GM12878 (cell line): ENCODE measurements around the gene PJA2. TPM values are rescaled to one million over a fixed set of nuclear protein-coding genes. Genes with fewer than 3 reads are reported as not detected.

Source experiments
- ATAC-seq: fragments of 200-7000 bp; cut with Tn5 transposase; 3 replicates; pipeline ENCODE4 v1.9.1; 2020; ENCODE audit warnings: mild to moderate bottlenecking, moderate library complexity
- BruUV-seq: library from RNA; stranded (reverse); fragments of 400-500 nt; replicated peaks from 2 replicates; lab custom pipeline; 2021; lab: Mats Ljungman, UMichigan
- CTCF ChIA-PET: fragments of 300-600 bp; sonication (Branson Sonifier 250); formaldehyde crosslinking; extraction: SDS; loops from one replicate; lab custom pipeline; 2021; ENCODE audit warnings: inconsistent platforms; lab: Yijun Ruan, JAX
- POLR2A ChIA-PET: fragments of 350-600 bp; formaldehyde crosslinking; extraction: SDS; loops from one replicate; lab custom pipeline; 2021; ENCODE audit warnings: inconsistent platforms; lab: Charles Lee
- RAD21 ChIA-PET: fragments of 300-600 bp; sonication (Branson Sonifier 250); formaldehyde crosslinking; loops from one replicate; lab custom pipeline; 2023; ENCODE audit warnings: antibody characterized with exemption; ENCODE audit not compliant: unreplicated experiment; lab: Charles Lee
- SMC1A ChIA-PET: fragments of 300-600 bp; sonication (Branson Sonifier 250); formaldehyde crosslinking; loops from one replicate; lab custom pipeline; 2023; ENCODE audit not compliant: unreplicated experiment, uncharacterized antibody; lab: Charles Lee
- DNase-seq: peaks from one replicate; pipeline ENCODE4 v3.0.0-alpha.2; 2011; ENCODE audit warnings: low read depth, low spot score
- FAIRE-seq: peaks from 3 replicates; lab custom pipeline; 2011; peaks lifted over from hg19 to GRCh38; lab: Jason Lieb, UNC
- H2AFZ ChIP-seq: 2 replicates; pipeline ENCODE4 v1.6.0; 2011; ENCODE audit warnings: low read depth, low read length, control low read depth; ENCODE audit not compliant: control insufficient read depth
- H3K27ac ChIP-seq: 2 replicates; pipeline ENCODE4 v1.5.1; 2011; ENCODE audit warnings: control low read depth; ENCODE audit not compliant: control insufficient read depth, insufficient read depth
- H3K27me3 ChIP-seq, 2 experiments: replicated peaks in 1 of 2; 2 replicates each; pipeline versions ENCODE4 v1.6.0 to v1.6.1; 2011; ENCODE audit warnings: low read length in 1 of 2; ENCODE audit not compliant: control insufficient read depth in 2 of 2, insufficient read depth in 2 of 2
- H3K36me3 ChIP-seq, 2 experiments: 2 replicates each; pipeline ENCODE4 v1.5.1; 2011; ENCODE audit warnings: low read length in 1 of 2; ENCODE audit not compliant: control insufficient read depth in 2 of 2, insufficient read depth in 2 of 2
- H3K4me1 ChIP-seq: 2 replicates; pipeline ENCODE4 v1.6.1; 2011; ENCODE audit warnings: mild to moderate bottlenecking, low read length, moderate library complexity, mixed read lengths; ENCODE audit not compliant: control insufficient read depth, insufficient read depth
- H3K4me2 ChIP-seq: 2 replicates; pipeline ENCODE4 v1.6.0; 2011; ENCODE audit warnings: control low read depth; ENCODE audit not compliant: control insufficient read depth, insufficient read depth
- H3K4me3 ChIP-seq: fragments of 200-600 bp; sonication (generic); 2 replicates; pipeline ENCODE4 v1.5.1; 2016
- H3K79me2 ChIP-seq: 2 replicates; pipeline ENCODE4 v1.6.0; 2011; ENCODE audit warnings: low read length; ENCODE audit not compliant: control insufficient read depth, insufficient read depth
- H3K9ac ChIP-seq: 2 replicates; pipeline ENCODE4 v1.8.0; 2011; ENCODE audit warnings: low read length, control low read depth, mixed read lengths; ENCODE audit not compliant: control insufficient read depth, insufficient read depth
- H3K9me3 ChIP-seq: replicated peaks from 3 replicates; pipeline ENCODE4 v1.5.1; 2011; ENCODE audit warnings: mild to moderate bottlenecking, low read length; ENCODE audit not compliant: control insufficient read depth, insufficient read depth
- H4K20me1 ChIP-seq: 2 replicates; pipeline ENCODE4 v1.6.0; 2011; ENCODE audit not compliant: control insufficient read depth, insufficient read depth
- BMI1 ChIP-seq: fragments of 450-650 bp; IDR thresholded peaks from 2 replicates; pipeline ENCODE4 v1.6.1; 2016; ENCODE audit warnings: mild to moderate bottlenecking, moderate library complexity, borderline replicate concordance
- FOXM1 ChIP-seq: IDR thresholded peaks from 2 replicates; pipeline ENCODE4 v1.6.1; 2012; ENCODE audit warnings: low read depth, mild to moderate bottlenecking, inconsistent platforms, low read length, moderate library complexity
- IKZF2 ChIP-seq, 2 experiments: fragments of 450-650 bp; IDR thresholded peaks; 2 replicates each; pipeline ENCODE4 v1.6.1; 2017; ENCODE audit warnings: mild to moderate bottlenecking in 2 of 2, moderate library complexity in 2 of 2
- MTA3 ChIP-seq: IDR thresholded peaks from 2 replicates; pipeline ENCODE4 v1.6.1; 2012; ENCODE audit warnings: low read length, inconsistent platforms, borderline replicate concordance
- NFXL1 ChIP-seq: fragments of 450-650 bp; IDR thresholded peaks from 2 replicates; pipeline ENCODE4 v1.6.1; 2017; ENCODE audit warnings: antibody characterized with exemption, mild to moderate bottlenecking, borderline replicate concordance
- SMC3 ChIP-seq: IDR thresholded peaks from 2 replicates; pipeline ENCODE4 v1.6.1; 2011; ENCODE audit warnings: low read length, improper control_type of control experiment, borderline replicate concordance
- SREBF1 ChIP-seq: IDR thresholded peaks from 2 replicates; pipeline ENCODE4 v1.6.1; 2012; ENCODE audit warnings: mild to moderate bottlenecking, low read length
- ZNF274 ChIP-seq: IDR thresholded peaks from one replicate; pipeline ENCODE4 v1.8.0; 2011; ENCODE audit not compliant: insufficient read length, insufficient read depth
- WGBS: methylation state at CpG from one replicate; pipeline ENCODE4 v1.1.6; 2016; ENCODE audit warnings: low lambda C conversion rate; ENCODE audit not compliant: insufficient replicate concordance, insufficient coverage; ENCODE audit errors: missing lambda C conversion rate; 5-methylcytosine and 5-hydroxymethylcytosine counted together
- in situ Hi-C: fragments of 300-500 bp; cut with MboI; formaldehyde crosslinking; loops from 9 replicates; pipeline ENCODE4 v1.14.3; 2018; ENCODE audit warnings: mixed read lengths
- intact Hi-C: fragments of 100-400 bp; cut with micrococcal nuclease; formaldehyde crosslinking; loops from one replicate; pipeline ENCODE4 v1.14.2; 2022; ENCODE audit not compliant: unreplicated experiment
- polyA plus RNA-seq, 11 experiments: library from polyadenylated mRNA; depleted of rRNA in 4 of 11; unstranded in 6 of 11; stranded (reverse) in 5 of 11; fragments of >200 nt; fragmentation: Nextera tagmentation in 4 of 11; fragmentation: Illumina TruSeq in 1 of 11; extraction: Ambion mirVana in 4 of 11; extraction: Trizol in 1 of 11; gene quantifications; 1 replicate in 1 of 11; 2 replicates in 10 of 11; pipeline versions ENCODE4 v1.2.1 to v1.2.3, GENCODE V29; 2011 to 2016; ENCODE audit warnings: inconsistent platforms in 2 of 11, missing spikeins in 2 of 11, low read depth in 1 of 11
- total RNA-seq, 4 experiments: library from RNA; depleted of rRNA in 3 of 4; stranded (reverse); fragments of >200 nt in 3 of 4; fragmentation: Illumina TruSeq in 1 of 4; extraction: Trizol in 1 of 4; gene quantifications; 2 replicates each; pipeline versions ENCODE4 v1.2.1 to v1.2.3, GENCODE V29; 2013 to 2021
- TF ChIP-seq, protein P1 (sequence below): fragments of 450-650 bp; conservative IDR thresholded peaks from 2 replicates; pipeline ENCODE4 v1.6.1; 2017; ENCODE audit warnings: mild to moderate bottlenecking, moderate library complexity
- TF ChIP-seq, protein P2 (sequence below): fragments of 450-650 bp; IDR thresholded peaks from 2 replicates; pipeline ENCODE4 v1.6.1; 2014; ENCODE audit warnings: mild to moderate bottlenecking

The PJA2 gene
- total and polyA plus RNA-seq, 10 of the 15 experiments (the other 5 are each of a cell fraction or from before 2014, with no cell fraction given): 27.8 to 93.4 (median 47.8) TPM

DNA sequence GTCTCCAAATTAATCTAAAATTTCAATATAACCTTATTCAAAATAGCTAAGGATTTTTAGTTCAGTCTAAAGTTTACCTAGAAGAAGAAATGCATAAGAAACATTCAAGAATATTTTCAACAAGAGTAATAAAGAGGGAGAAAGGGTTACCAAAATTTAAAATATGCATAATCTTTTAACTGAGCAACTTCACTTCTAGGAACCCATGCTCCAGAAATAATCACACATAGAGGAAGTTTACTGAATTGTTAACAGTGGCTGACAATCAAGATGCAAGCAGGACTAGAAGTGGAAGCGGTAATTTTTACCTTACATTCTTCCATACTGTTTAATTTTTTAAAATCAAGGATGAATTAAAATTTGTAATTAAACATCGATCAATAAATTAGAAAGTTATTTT lies 1.9 kb downstream of the PJA2 start:
- TF ChIP-seq MTA3 (no peak), SMC3 (no peak)
- H3K4me2 ChIP-seq: peak overlapping the region; percentile 80
- peak overlapping the region; percentile 93 for H3K9ac ChIP-seq
- ChIA-PET SMC1A (interaction anchor here (1.4 to 1.5 kb wide), 2 partner anchors 33 to 77 kb away, joined by 3 to 6 read pairs; no protein-coding TSS in a partner anchor), POLR2A (no interaction called here), RAD21 (no interaction called here), CTCF (no interaction called here)
- intact Hi-C loops: loop anchor here (10.0 kb wide), 1 partner anchor 683 kb away; no protein-coding TSS in a partner anchor
- FAIRE-seq: peak; percentile 7
- peaks cover 0 to 9% of the 10 kb centered on the region in 2 experiments; a peak in 1 of 4 replicates for H3K36me3 ChIP-seq
- DNase-seq: no peak
- no peak for ATAC-seq
- BruUV-seq: no TSS peak
- H3K9me3 ChIP-seq: peaks cover 12% of the 10 kb centered on the region
- H2AFZ ChIP-seq: no peak overlapping the region
- H3K27me3 ChIP-seq: no peaks in the 10 kb centered on the region
- no peaks in the 10 kb centered on the region; the same call in 1 of the 2 replicates for H4K20me1 ChIP-seq
- in situ Hi-C loops: no loop called here
- H3K4me1 ChIP-seq: peaks cover 6% of the 10 kb centered on the region; the same call in 1 of the 2 replicates
- H3K4me3 ChIP-seq: peak overlapping the region; percentile 92
- H3K79me2 ChIP-seq: peaks cover 62% of the 10 kb centered on the region
- WGBS: 4% methylated on average over 2 of the region's 2 CpGs
- H3K27ac ChIP-seq: peak overlapping the region; percentile 98; the same call in 1 of the 2 replicates

- BruUV-seq: no TSS peak
- DNase-seq (no peak), ATAC-seq (no peak)
- TF ChIP-seq NFXL1: no peak
- TF ChIP-seq, protein P1, sequence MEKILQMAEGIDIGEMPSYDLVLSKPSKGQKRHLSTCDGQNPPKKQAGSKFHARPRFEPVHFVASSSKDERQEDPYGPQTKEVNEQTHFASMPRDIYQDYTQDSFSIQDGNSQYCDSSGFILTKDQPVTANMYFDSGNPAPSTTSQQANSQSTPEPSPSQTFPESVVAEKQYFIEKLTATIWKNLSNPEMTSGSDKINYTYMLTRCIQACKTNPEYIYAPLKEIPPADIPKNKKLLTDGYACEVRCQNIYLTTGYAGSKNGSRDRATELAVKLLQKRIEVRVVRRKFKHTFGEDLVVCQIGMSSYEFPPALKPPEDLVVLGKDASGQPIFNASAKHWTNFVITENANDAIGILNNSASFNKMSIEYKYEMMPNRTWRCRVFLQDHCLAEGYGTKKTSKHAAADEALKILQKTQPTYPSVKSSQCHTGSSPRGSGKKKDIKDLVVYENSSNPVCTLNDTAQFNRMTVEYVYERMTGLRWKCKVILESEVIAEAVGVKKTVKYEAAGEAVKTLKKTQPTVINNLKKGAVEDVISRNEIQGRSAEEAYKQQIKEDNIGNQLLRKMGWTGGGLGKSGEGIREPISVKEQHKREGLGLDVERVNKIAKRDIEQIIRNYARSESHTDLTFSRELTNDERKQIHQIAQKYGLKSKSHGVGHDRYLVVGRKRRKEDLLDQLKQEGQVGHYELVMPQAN: no peak
- TF ChIP-seq SREBF1: no peak
- TF ChIP-seq, protein P2, sequence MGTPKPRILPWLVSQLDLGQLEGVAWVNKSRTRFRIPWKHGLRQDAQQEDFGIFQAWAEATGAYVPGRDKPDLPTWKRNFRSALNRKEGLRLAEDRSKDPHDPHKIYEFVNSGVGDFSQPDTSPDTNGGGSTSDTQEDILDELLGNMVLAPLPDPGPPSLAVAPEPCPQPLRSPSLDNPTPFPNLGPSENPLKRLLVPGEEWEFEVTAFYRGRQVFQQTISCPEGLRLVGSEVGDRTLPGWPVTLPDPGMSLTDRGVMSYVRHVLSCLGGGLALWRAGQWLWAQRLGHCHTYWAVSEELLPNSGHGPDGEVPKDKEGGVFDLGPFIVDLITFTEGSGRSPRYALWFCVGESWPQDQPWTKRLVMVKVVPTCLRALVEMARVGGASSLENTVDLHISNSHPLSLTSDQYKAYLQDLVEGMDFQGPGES: no peak
- no peak for TF ChIP-seq BMI1
- no peak for TF ChIP-seq ZNF274
- no peak for TF ChIP-seq FOXM1
- no peak for TF ChIP-seq IKZF2 (IDR thresholded peaks at IDR 0.05)
Measured at GRCh38 chr5:109406719-109407118, 3.1 kb downstream of the PJA2 start.

More at GRCh38 chr5:109406719-109407118, 3.1 kb downstream of the PJA2 start:
- H3K27me3 ChIP-seq: no peaks in the 10 kb centered on the region
- no peak for FAIRE-seq
- H3K9me3 ChIP-seq: peaks cover 12% of the 10 kb centered on the region
- H3K4me1 ChIP-seq: peaks cover 2% of the 10 kb centered on the region; the same call in 1 of the 2 replicates
- WGBS: 95% methylated on average over 1 of the region's 1 CpG
- SMC1A ChIA-PET: interaction anchor here (1.4 to 1.5 kb wide), 2 partner anchors 32 to 76 kb away, joined by 3 to 6 read pairs; no protein-coding TSS in a partner anchor
- H3K9ac ChIP-seq: no peak overlapping the region
- H3K4me2 ChIP-seq: peak overlapping the region; percentile 80
- H4K20me1 ChIP-seq: no peaks in the 10 kb centered on the region; the same call in 1 of the 2 replicates
- in situ Hi-C loops (no loop called here), intact Hi-C loops (loop anchor here (10.0 kb wide), 1 partner anchor 682 kb away; no protein-coding TSS in a partner anchor)
- RAD21 ChIA-PET: no interaction called here
- no peak overlapping the region for H2AFZ ChIP-seq
- 0 out of 2 replicates have a peak overlapping the region, but pooled peaks have one; percentile 92 for H3K4me3 ChIP-seq
- H3K79me2 ChIP-seq: peaks cover 74% of the 10 kb centered on the region
- H3K27ac ChIP-seq: no peak overlapping the region; the same call in 1 of the 2 replicates
- POLR2A ChIA-PET: no interaction called here
- H3K36me3 ChIP-seq: peaks cover 0 to 9% of the 10 kb centered on the region in 2 experiments; a peak in 1 of 4 replicates
- CTCF ChIA-PET: no interaction called here
